GM12891 (cell line): ENCODE data around the gene CTPS1.

Experiments used
- POLR2A ChIP-seq: IDR thresholded peaks from 2 replicates; pipeline ENCODE4 v1.6.1; 2011; ENCODE audit warnings: low read depth, low read length, control low read depth
- POLR2AphosphoS5 ChIP-seq: IDR thresholded peaks from 2 replicates; pipeline ENCODE4 v1.6.1; 2011; ENCODE audit warnings: low read depth, low read length, control low read depth
- POU2F2 ChIP-seq: IDR thresholded peaks from 2 replicates; pipeline ENCODE4 v1.6.1; 2011; ENCODE audit warnings: low read depth, mild to moderate bottlenecking, control low read depth, low read length, moderate library complexity
- TAF1 ChIP-seq: IDR thresholded peaks from 2 replicates; pipeline ENCODE4 v1.6.1; 2011; ENCODE audit warnings: low read depth, low read length, control low read depth

DNA sequence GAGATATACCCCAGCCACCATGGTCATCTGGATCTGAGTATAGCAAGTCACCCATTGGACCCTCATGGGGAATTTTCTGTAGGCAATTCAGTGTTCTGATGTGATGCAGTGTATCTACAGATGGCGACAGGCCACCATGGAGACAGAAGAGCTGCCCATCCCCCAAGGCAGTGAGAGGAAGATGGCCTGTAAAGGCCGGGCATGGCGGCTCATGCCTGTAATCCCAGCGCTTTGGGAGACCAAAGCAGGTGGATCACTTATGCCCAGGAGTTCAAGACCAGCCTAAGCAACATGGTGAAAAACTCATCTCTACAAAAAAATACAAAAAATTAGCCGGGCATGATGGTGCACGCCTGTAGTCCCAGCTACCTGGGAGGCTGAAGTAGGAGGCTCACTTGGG is 41.1 kb upstream of the CTPS1 start:
- TF ChIP-seq POLR2AphosphoS5 = no peak
- no peak for TF ChIP-seq POLR2A
- no peak for TF ChIP-seq TAF1
- no peak for TF ChIP-seq POU2F2
